BLaER1 (cell line): ENCODE data around the gene HILPDA.

Experiments
- H3K27ac ChIP-seq: shearing (Covaris generic); formaldehyde crosslinking; 2 replicates; pipeline ENCODE4 v1.8.1; 2022
- H3K27me3 ChIP-seq: shearing (Covaris generic); formaldehyde crosslinking; 2 replicates; pipeline ENCODE4 v1.8.1; 2022
- H3K36me3 ChIP-seq: shearing (Covaris generic); formaldehyde crosslinking; 2 replicates; pipeline ENCODE4 v1.8.1; 2022
- H3K4me1 ChIP-seq: shearing (Covaris generic); formaldehyde crosslinking; 2 replicates; pipeline ENCODE4 v1.8.1; 2022
- H3K4me2 ChIP-seq: shearing (Covaris generic); formaldehyde crosslinking; 2 replicates; pipeline ENCODE4 v1.8.1; 2022
- H3K4me3 ChIP-seq: shearing (Covaris generic); formaldehyde crosslinking; 2 replicates; pipeline ENCODE4 v1.8.1; 2022
- H3K9ac ChIP-seq: shearing (Covaris generic); formaldehyde crosslinking; 2 replicates; pipeline ENCODE4 v1.8.1; 2022
- H3K9me3 ChIP-seq: shearing (Covaris generic); formaldehyde crosslinking; 2 replicates; pipeline ENCODE4 v1.8.1; 2022
- H4K20me1 ChIP-seq: shearing (Covaris generic); formaldehyde crosslinking; 2 replicates; pipeline ENCODE4 v1.8.1; 2022
- Cebpa-rat ChIP-seq: shearing (Covaris generic); IDR thresholded peaks from 2 replicates; pipeline ENCODE4 v1.8.1; 2022

The HILPDA gene

GRCh38 chr7:128415217-128415785 lies 40.4 kb upstream of the HILPDA start:
- Histone ChIP-seq H3K4me1 (peaks cover 5% of the 10 kb centered on the region), H4K20me1 (no peaks in the 10 kb centered on the region), H3K4me3 (no peak overlapping the region), H3K27ac (no peak overlapping the region), H3K9ac (no peak overlapping the region), H3K4me2 (no peak overlapping the region), H3K27me3 (no peaks in the 10 kb centered on the region), H3K9me3 (no peaks in the 10 kb centered on the region), H3K36me3 (no peaks in the 10 kb centered on the region)
- TF ChIP-seq Cebpa-rat, result no peak

GRCh38 chr7:128417071-128417470 lies 38.6 kb upstream of the HILPDA start:
- no peak overlapping the region for H3K4me2 ChIP-seq
- peaks cover 9% of the 10 kb centered on the region for H3K4me1 ChIP-seq
- H3K4me3 ChIP-seq, result no peak overlapping the region
- no peak overlapping the region for H3K9ac ChIP-seq
- no peak for TF ChIP-seq Cebpa-rat
- no peaks in the 10 kb centered on the region for H3K36me3 ChIP-seq
- no peak overlapping the region for H3K27ac ChIP-seq
- no peaks in the 10 kb centered on the region for H4K20me1 ChIP-seq
- H3K9me3 ChIP-seq, result no peaks in the 10 kb centered on the region
- H3K27me3 ChIP-seq, result no peaks in the 10 kb centered on the region

GRCh38 chr7:128419257-128419656 lies 36.4 kb upstream of the HILPDA start:
- no peak for TF ChIP-seq Cebpa-rat
- Histone ChIP-seq H3K9me3 (no peaks in the 10 kb centered on the region), H3K27me3 (no peaks in the 10 kb centered on the region), H3K4me3 (no peak overlapping the region), H3K4me2 (no peak overlapping the region), H3K36me3 (no peaks in the 10 kb centered on the region), H4K20me1 (no peaks in the 10 kb centered on the region), H3K27ac (no peak overlapping the region), H3K4me1 (peaks cover 9% of the 10 kb centered on the region), H3K9ac (no peak overlapping the region)

- Histone ChIP-seq H3K36me3 (no peaks in the 10 kb centered on the region), H3K4me2 (peak overlapping the region; percentile 33), H3K27ac (no peak overlapping the region), H4K20me1 (no peaks in the 10 kb centered on the region), H3K4me1 (peaks cover 9% of the 10 kb centered on the region), H3K9ac (no peak overlapping the region), H3K27me3 (no peaks in the 10 kb centered on the region), H3K4me3 (no peak overlapping the region), H3K9me3 (no peaks in the 10 kb centered on the region)
- no peak for TF ChIP-seq Cebpa-rat
These were observed 34.9 kb upstream of the HILPDA start for GRCh38 chr7:128420773-128421172.

- no peak overlapping the region for H3K27ac ChIP-seq
- TF ChIP-seq Cebpa-rat, result no peak
- no peaks in the 10 kb centered on the region for H3K27me3 ChIP-seq
- H4K20me1 ChIP-seq, result no peaks in the 10 kb centered on the region
- H3K4me1 ChIP-seq, result peaks cover 9% of the 10 kb centered on the region
- no peak overlapping the region for H3K4me3 ChIP-seq
- no peaks in the 10 kb centered on the region for H3K9me3 ChIP-seq
- H3K36me3 ChIP-seq, result no peaks in the 10 kb centered on the region
- H3K4me2 ChIP-seq, result no peak overlapping the region; the same call in 1 of the 2 replicates
- H3K9ac ChIP-seq, result no peak overlapping the region
These were observed 34.3 kb upstream of the HILPDA start for GRCh38 chr7:128421384-128421783.

GRCh38 chr7:128422037-128422436 lies 33.6 kb upstream of the HILPDA start:
- H3K9ac ChIP-seq, result no peak overlapping the region
- TF ChIP-seq Cebpa-rat, result no peak
- H3K27ac ChIP-seq, result no peak overlapping the region
- no peak overlapping the region for H3K4me3 ChIP-seq
- H4K20me1 ChIP-seq, result no peaks in the 10 kb centered on the region
- H3K4me1 ChIP-seq, result peaks cover 9% of the 10 kb centered on the region
- H3K9me3 ChIP-seq, result no peaks in the 10 kb centered on the region
- H3K27me3 ChIP-seq, result no peaks in the 10 kb centered on the region
- H3K4me2 ChIP-seq, result no peak overlapping the region
- no peaks in the 10 kb centered on the region for H3K36me3 ChIP-seq

- no peak overlapping the region for H3K9ac ChIP-seq
- H4K20me1 ChIP-seq, result no peaks in the 10 kb centered on the region
- H3K4me2 ChIP-seq, result no peak overlapping the region
- H3K36me3 ChIP-seq, result no peaks in the 10 kb centered on the region
- no peak overlapping the region for H3K4me3 ChIP-seq
- no peak for TF ChIP-seq Cebpa-rat
- no peak overlapping the region for H3K27ac ChIP-seq
- H3K9me3 ChIP-seq, result no peaks in the 10 kb centered on the region
- no peaks in the 10 kb centered on the region for H3K27me3 ChIP-seq
- peaks cover 9% of the 10 kb centered on the region for H3K4me1 ChIP-seq
These were observed 32.8 kb upstream of the HILPDA start for GRCh38 chr7:128422842-128423241.

GRCh38 chr7:128424686-128425275 lies 30.9 kb upstream of the HILPDA start:
- Histone ChIP-seq H3K36me3 (no peaks in the 10 kb centered on the region), H3K4me2 (no peak overlapping the region), H3K4me3 (no peak overlapping the region), H3K9me3 (no peaks in the 10 kb centered on the region), H3K27me3 (no peaks in the 10 kb centered on the region), H3K27ac (no peak overlapping the region), H3K9ac (no peak overlapping the region), H3K4me1 (peaks cover 9% of the 10 kb centered on the region), H4K20me1 (no peaks in the 10 kb centered on the region)
- TF ChIP-seq Cebpa-rat, result no peak

- TF ChIP-seq Cebpa-rat, result no peak
- H3K4me3 ChIP-seq, result no peak overlapping the region
- H3K4me2 ChIP-seq, result no peak overlapping the region
- H3K9me3 ChIP-seq, result no peaks in the 10 kb centered on the region
- H4K20me1 ChIP-seq, result no peaks in the 10 kb centered on the region
- peaks cover 3% of the 10 kb centered on the region; the same call in 1 of the 2 replicates for H3K4me1 ChIP-seq
- H3K36me3 ChIP-seq, result no peaks in the 10 kb centered on the region
- no peaks in the 10 kb centered on the region for H3K27me3 ChIP-seq
- no peak overlapping the region for H3K27ac ChIP-seq
- no peak overlapping the region for H3K9ac ChIP-seq
These were observed 29.8 kb upstream of the HILPDA start for GRCh38 chr7:128425850-128426249.

- no peaks in the 10 kb centered on the region for H3K36me3 ChIP-seq
- no peak for TF ChIP-seq Cebpa-rat
- H3K27me3 ChIP-seq, result no peaks in the 10 kb centered on the region
- H3K9ac ChIP-seq, result no peak overlapping the region
- H4K20me1 ChIP-seq, result no peaks in the 10 kb centered on the region
- H3K4me1 ChIP-seq, result no peaks in the 10 kb centered on the region
- H3K4me3 ChIP-seq, result no peak overlapping the region
- no peak overlapping the region for H3K27ac ChIP-seq
- no peak overlapping the region for H3K4me2 ChIP-seq
- H3K9me3 ChIP-seq, result no peaks in the 10 kb centered on the region
These were observed 28.3 kb upstream of the HILPDA start for GRCh38 chr7:128427289-128427891.
